ENCODE measurements around the gene ZNF430. TPM values are rescaled to one million over a fixed set of nuclear protein-coding genes. Genes with fewer than 3 reads are reported as not detected.

The ZNF430 gene
- total RNA-seq, 1 experiment from 2014 or later = 6.4 TPM

DNA sequence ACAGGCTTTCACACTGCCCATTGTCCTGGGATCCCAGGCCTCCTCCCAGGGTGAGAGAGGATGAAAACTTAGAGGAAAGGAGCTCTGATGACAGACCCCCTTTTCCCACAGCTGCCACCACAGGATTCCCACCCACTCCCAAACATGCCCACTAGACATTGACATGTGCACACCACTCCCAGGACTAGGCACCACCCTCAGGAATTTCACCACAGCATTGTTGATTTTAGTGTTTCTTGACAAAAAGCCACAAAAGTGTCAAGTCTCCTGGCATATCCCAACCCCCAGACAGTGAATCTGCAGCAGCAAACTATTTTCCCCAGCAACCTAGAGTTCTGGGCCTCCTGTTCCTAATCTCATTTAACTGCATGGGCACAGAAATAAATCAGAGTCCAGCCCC lies 71.7 kb downstream of the ZNF430 start:
- Histone ChIP-seq H3K4me1 (ENCODE audit: control insufficient read depth, insufficient read depth, low read length) (no peaks in the 10 kb centered on the region), H3K27me3 (ENCODE audit: control insufficient read depth, insufficient read depth, low read length) (no peaks in the 10 kb centered on the region), H3K27ac (ENCODE audit: low read length) (no peak overlapping the region), H3K9me3 (ENCODE audit: control insufficient read depth, insufficient read depth, low read depth, low read length) (no peaks in the 10 kb centered on the region), H3K4me3 (ENCODE audit: low read depth in 2 of 2, low read length in 2 of 2) (no peak overlapping the region), H3K36me3 (ENCODE audit: control insufficient read depth, insufficient read depth, low read length) (no peaks in the 10 kb centered on the region)
- no peak for ATAC-seq
- intact Hi-C loops (cut with micrococcal nuclease; ENCODE audit: unreplicated experiment) (no loop called here), in situ Hi-C loops (cut with HindIII; ENCODE audit: low pct_unique_long_range_greater_than_20kb, low sequenced_read_pairs) (no loop called here)
- BruUV-seq (replicated peaks) = no TSS peak
- ChIA-PET CTCF (no interaction called here), POLR2A (no interaction called here)
- no peak for DNase-seq (ENCODE audit: low read depth, low spot score)
- TF ChIP-seq TCF7L2 (IDR thresholded peaks at IDR 0.05; ENCODE audit: low read depth, low read length) (no peak), SIN3A (IDR thresholded peaks at IDR 0.05; ENCODE audit: borderline replicate concordance, insufficient read depth, low read depth, low read length) (no peak), POLR2AphosphoS5 (IDR thresholded peaks at IDR 0.05; ENCODE audit: low read depth, low read length) (no peak)
- TF ChIP-seq, protein P1, sequence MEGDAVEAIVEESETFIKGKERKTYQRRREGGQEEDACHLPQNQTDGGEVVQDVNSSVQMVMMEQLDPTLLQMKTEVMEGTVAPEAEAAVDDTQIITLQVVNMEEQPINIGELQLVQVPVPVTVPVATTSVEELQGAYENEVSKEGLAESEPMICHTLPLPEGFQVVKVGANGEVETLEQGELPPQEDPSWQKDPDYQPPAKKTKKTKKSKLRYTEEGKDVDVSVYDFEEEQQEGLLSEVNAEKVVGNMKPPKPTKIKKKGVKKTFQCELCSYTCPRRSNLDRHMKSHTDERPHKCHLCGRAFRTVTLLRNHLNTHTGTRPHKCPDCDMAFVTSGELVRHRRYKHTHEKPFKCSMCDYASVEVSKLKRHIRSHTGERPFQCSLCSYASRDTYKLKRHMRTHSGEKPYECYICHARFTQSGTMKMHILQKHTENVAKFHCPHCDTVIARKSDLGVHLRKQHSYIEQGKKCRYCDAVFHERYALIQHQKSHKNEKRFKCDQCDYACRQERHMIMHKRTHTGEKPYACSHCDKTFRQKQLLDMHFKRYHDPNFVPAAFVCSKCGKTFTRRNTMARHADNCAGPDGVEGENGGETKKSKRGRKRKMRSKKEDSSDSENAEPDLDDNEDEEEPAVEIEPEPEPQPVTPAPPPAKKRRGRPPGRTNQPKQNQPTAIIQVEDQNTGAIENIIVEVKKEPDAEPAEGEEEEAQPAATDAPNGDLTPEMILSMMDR (IDR thresholded peaks at IDR 0.05) = no peak
- TF ChIP-seq, protein P2, sequence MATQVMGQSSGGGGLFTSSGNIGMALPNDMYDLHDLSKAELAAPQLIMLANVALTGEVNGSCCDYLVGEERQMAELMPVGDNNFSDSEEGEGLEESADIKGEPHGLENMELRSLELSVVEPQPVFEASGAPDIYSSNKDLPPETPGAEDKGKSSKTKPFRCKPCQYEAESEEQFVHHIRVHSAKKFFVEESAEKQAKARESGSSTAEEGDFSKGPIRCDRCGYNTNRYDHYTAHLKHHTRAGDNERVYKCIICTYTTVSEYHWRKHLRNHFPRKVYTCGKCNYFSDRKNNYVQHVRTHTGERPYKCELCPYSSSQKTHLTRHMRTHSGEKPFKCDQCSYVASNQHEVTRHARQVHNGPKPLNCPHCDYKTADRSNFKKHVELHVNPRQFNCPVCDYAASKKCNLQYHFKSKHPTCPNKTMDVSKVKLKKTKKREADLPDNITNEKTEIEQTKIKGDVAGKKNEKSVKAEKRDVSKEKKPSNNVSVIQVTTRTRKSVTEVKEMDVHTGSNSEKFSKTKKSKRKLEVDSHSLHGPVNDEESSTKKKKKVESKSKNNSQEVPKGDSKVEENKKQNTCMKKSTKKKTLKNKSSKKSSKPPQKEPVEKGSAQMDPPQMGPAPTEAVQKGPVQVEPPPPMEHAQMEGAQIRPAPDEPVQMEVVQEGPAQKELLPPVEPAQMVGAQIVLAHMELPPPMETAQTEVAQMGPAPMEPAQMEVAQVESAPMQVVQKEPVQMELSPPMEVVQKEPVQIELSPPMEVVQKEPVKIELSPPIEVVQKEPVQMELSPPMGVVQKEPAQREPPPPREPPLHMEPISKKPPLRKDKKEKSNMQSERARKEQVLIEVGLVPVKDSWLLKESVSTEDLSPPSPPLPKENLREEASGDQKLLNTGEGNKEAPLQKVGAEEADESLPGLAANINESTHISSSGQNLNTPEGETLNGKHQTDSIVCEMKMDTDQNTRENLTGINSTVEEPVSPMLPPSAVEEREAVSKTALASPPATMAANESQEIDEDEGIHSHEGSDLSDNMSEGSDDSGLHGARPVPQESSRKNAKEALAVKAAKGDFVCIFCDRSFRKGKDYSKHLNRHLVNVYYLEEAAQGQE (IDR thresholded peaks at IDR 0.05; ENCODE audit: insufficient read depth in 1 of 2, low read depth in 2 of 2, low read length in 1 of 2) = no peak

DNA sequence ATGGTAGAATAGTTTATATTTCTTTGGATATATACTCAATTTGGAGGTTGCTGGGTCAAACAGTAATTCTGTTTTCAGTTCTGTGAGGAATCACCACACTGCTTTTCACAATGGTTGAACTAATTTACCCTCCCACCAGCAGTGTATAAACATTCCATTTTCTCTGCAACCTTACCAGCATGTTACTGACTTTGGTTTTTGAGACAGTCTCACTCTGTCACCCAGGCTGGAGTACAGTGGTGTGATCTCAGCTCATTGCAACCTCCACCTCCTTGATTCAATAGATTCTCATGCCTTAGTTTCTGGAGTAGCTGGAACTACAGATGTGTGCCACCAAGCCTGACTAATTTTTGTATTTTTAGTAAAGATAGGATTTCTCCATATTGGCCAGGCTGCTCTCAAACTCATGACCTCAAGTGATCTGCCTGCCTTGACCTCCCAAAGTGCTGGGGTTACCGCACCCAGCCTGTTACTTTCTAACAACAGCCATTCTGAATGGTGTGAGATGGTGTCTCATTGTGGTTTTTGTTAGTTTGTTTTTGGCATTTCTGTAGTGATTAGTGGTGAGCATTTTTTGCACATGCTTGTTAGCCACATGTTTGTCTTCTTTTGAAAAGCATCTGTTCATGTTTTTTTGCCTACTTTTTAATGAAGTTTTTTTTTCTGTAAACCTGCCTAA lies 74.0 kb downstream of the ZNF430 start:
- no TSS peak for BruUV-seq (replicated peaks)
- no peak overlapping the region for H3K4me3 ChIP-seq (ENCODE audit: low read depth in 2 of 2, low read length in 2 of 2)
- ATAC-seq = no peak
- DNase-seq (ENCODE audit: low read depth, low spot score) = no peak
- TF ChIP-seq, protein P1 (IDR thresholded peaks at IDR 0.05) = no peak
- TF ChIP-seq SIN3A (IDR thresholded peaks at IDR 0.05; ENCODE audit: borderline replicate concordance, insufficient read depth, low read depth, low read length) (no peak), POLR2AphosphoS5 (IDR thresholded peaks at IDR 0.05; ENCODE audit: low read depth, low read length) (no peak), TCF7L2 (IDR thresholded peaks at IDR 0.05; ENCODE audit: low read depth, low read length) (no peak)
- TF ChIP-seq, protein P2 (IDR thresholded peaks at IDR 0.05; ENCODE audit: insufficient read depth in 1 of 2, low read depth in 2 of 2, low read length in 1 of 2) = no peak
- intact Hi-C loops (cut with micrococcal nuclease; ENCODE audit: unreplicated experiment) = no loop called here
- POLR2A ChIA-PET = no interaction called here
- H3K27me3 ChIP-seq (ENCODE audit: control insufficient read depth, insufficient read depth, low read length) = no peaks in the 10 kb centered on the region
- CTCF ChIA-PET = no interaction called here
- in situ Hi-C loops (cut with HindIII; ENCODE audit: low pct_unique_long_range_greater_than_20kb, low sequenced_read_pairs) = no loop called here
- no peaks in the 10 kb centered on the region for H3K4me1 ChIP-seq (ENCODE audit: control insufficient read depth, insufficient read depth, low read length)
- H3K9me3 ChIP-seq (ENCODE audit: control insufficient read depth, insufficient read depth, low read depth, low read length) = no peaks in the 10 kb centered on the region
- no peak overlapping the region for H3K27ac ChIP-seq (ENCODE audit: low read length)
- H3K36me3 ChIP-seq (ENCODE audit: control insufficient read depth, insufficient read depth, low read length) = no peaks in the 10 kb centered on the region

Measured in Panc1 (cell line).